GM12878 (cell line): Measurements from ENCODE around the gene EXOSC1. TPM values are rescaled to one million over a fixed set of nuclear protein-coding genes. Genes with fewer than 3 reads are reported as not detected.
"Not testable (repeated sequence)": the region's sequence is repeated elsewhere in the genome, so short reads cannot be mapped to it uniquely, and the experiment has no call there.

Experiments
- ATAC-seq: fragments of 200-7000 bp; cut with Tn5 transposase; 3 replicates; pipeline ENCODE4 v1.9.1; 2020; ENCODE audit warnings: mild to moderate bottlenecking, moderate library complexity
- BruUV-seq: library from RNA; stranded (reverse); fragments of 400-500 nt; replicated peaks from 2 replicates; lab custom pipeline; 2021; lab: Mats Ljungman, UMichigan
- CTCF ChIA-PET: fragments of 300-600 bp; sonication (Branson Sonifier 250); formaldehyde crosslinking; extraction: SDS; loops from one replicate; lab custom pipeline; 2021; ENCODE audit warnings: inconsistent platforms; lab: Yijun Ruan, JAX
- POLR2A ChIA-PET: fragments of 350-600 bp; formaldehyde crosslinking; extraction: SDS; loops from one replicate; lab custom pipeline; 2021; ENCODE audit warnings: inconsistent platforms; lab: Charles Lee
- RAD21 ChIA-PET: fragments of 300-600 bp; sonication (Branson Sonifier 250); formaldehyde crosslinking; loops from one replicate; lab custom pipeline; 2023; ENCODE audit warnings: antibody characterized with exemption; ENCODE audit not compliant: unreplicated experiment; lab: Charles Lee
- SMC1A ChIA-PET: fragments of 300-600 bp; sonication (Branson Sonifier 250); formaldehyde crosslinking; loops from one replicate; lab custom pipeline; 2023; ENCODE audit not compliant: unreplicated experiment, uncharacterized antibody; lab: Charles Lee
- DNase-seq: peaks from one replicate; pipeline ENCODE4 v3.0.0-alpha.2; 2011; ENCODE audit warnings: low read depth, low spot score
- FAIRE-seq: peaks from 3 replicates; lab custom pipeline; 2011; peaks lifted over from hg19 to GRCh38; lab: Jason Lieb, UNC
- H2AFZ ChIP-seq: 2 replicates; pipeline ENCODE4 v1.6.0; 2011; ENCODE audit warnings: low read depth, low read length, control low read depth; ENCODE audit not compliant: control insufficient read depth
- H3K27ac ChIP-seq: 2 replicates; pipeline ENCODE4 v1.5.1; 2011; ENCODE audit warnings: control low read depth; ENCODE audit not compliant: control insufficient read depth, insufficient read depth
- H3K27me3 ChIP-seq, 2 experiments: replicated peaks in 1 of 2; 2 replicates each; pipeline versions ENCODE4 v1.6.0 to v1.6.1; 2011; ENCODE audit warnings: low read length in 1 of 2; ENCODE audit not compliant: control insufficient read depth in 2 of 2, insufficient read depth in 2 of 2
- H3K36me3 ChIP-seq, 2 experiments: 2 replicates each; pipeline ENCODE4 v1.5.1; 2011; ENCODE audit warnings: low read length in 1 of 2; ENCODE audit not compliant: control insufficient read depth in 2 of 2, insufficient read depth in 2 of 2
- H3K4me1 ChIP-seq: 2 replicates; pipeline ENCODE4 v1.6.1; 2011; ENCODE audit warnings: mild to moderate bottlenecking, low read length, moderate library complexity, mixed read lengths; ENCODE audit not compliant: control insufficient read depth, insufficient read depth
- H3K4me2 ChIP-seq: 2 replicates; pipeline ENCODE4 v1.6.0; 2011; ENCODE audit warnings: control low read depth; ENCODE audit not compliant: control insufficient read depth, insufficient read depth
- H3K4me3 ChIP-seq: fragments of 200-600 bp; sonication (generic); 2 replicates; pipeline ENCODE4 v1.5.1; 2016
- H3K79me2 ChIP-seq: 2 replicates; pipeline ENCODE4 v1.6.0; 2011; ENCODE audit warnings: low read length; ENCODE audit not compliant: control insufficient read depth, insufficient read depth
- H3K9ac ChIP-seq: 2 replicates; pipeline ENCODE4 v1.8.0; 2011; ENCODE audit warnings: low read length, control low read depth, mixed read lengths; ENCODE audit not compliant: control insufficient read depth, insufficient read depth
- H3K9me3 ChIP-seq: replicated peaks from 3 replicates; pipeline ENCODE4 v1.5.1; 2011; ENCODE audit warnings: mild to moderate bottlenecking, low read length; ENCODE audit not compliant: control insufficient read depth, insufficient read depth
- H4K20me1 ChIP-seq: 2 replicates; pipeline ENCODE4 v1.6.0; 2011; ENCODE audit not compliant: control insufficient read depth, insufficient read depth
- BMI1 ChIP-seq: fragments of 450-650 bp; IDR thresholded peaks from 2 replicates; pipeline ENCODE4 v1.6.1; 2016; ENCODE audit warnings: mild to moderate bottlenecking, moderate library complexity, borderline replicate concordance
- DPF2 ChIP-seq: fragments of 450-650 bp; IDR thresholded peaks from 2 replicates; pipeline ENCODE4 v1.6.1; 2017; ENCODE audit warnings: mild to moderate bottlenecking
- HDAC6 ChIP-seq: fragments of 200-600 bp; sonication (generic); IDR thresholded peaks from one replicate; pipeline ENCODE4 v1.8.0; 2017; ENCODE audit warnings: antibody characterized with exemption; ENCODE audit not compliant: unreplicated experiment
- MYB ChIP-seq: fragments of 150-350 bp; IDR thresholded peaks from 2 replicates; pipeline ENCODE4 v1.6.1; 2014; ENCODE audit warnings: mild to moderate bottlenecking, low read depth, low read length, borderline replicate concordance
- NFYB ChIP-seq: IDR thresholded peaks from 2 replicates; pipeline ENCODE4 v1.6.1; 2011; ENCODE audit warnings: low read depth, mild to moderate bottlenecking, low read length, improper control_type of control experiment, moderate library complexity; ENCODE audit not compliant: insufficient read depth
- PAX5 ChIP-seq: IDR thresholded peaks from 2 replicates; pipeline ENCODE4 v1.6.1; 2011; ENCODE audit warnings: low read depth, low read length, borderline replicate concordance
- POLR2AphosphoS5 ChIP-seq: IDR thresholded peaks from 2 replicates; pipeline ENCODE4 v1.6.1; 2011; ENCODE audit warnings: mild to moderate bottlenecking, low read length, inconsistent platforms
- RUNX3 ChIP-seq: IDR thresholded peaks from 2 replicates; pipeline ENCODE4 v1.6.1; 2012; ENCODE audit warnings: low read length, inconsistent platforms
- SMARCA5 ChIP-seq: fragments of 450-650 bp; IDR thresholded peaks from 2 replicates; pipeline ENCODE4 v1.6.1; 2017; ENCODE audit warnings: mild to moderate bottlenecking
- SPI1 ChIP-seq: IDR thresholded peaks from 2 replicates; pipeline ENCODE4 v1.6.1; 2011; ENCODE audit warnings: low read depth, mild to moderate bottlenecking, low read length, moderate library complexity, borderline replicate concordance; ENCODE audit not compliant: insufficient read depth
- SREBF2 ChIP-seq: IDR thresholded peaks from 2 replicates; pipeline ENCODE4 v1.6.1; 2012; ENCODE audit warnings: mild to moderate bottlenecking, low read length
- STAT1 ChIP-seq: fragments of 450-650 bp; conservative IDR thresholded peaks from 2 replicates; pipeline ENCODE4 v1.6.1; 2014; ENCODE audit warnings: antibody characterized with exemption, mild to moderate bottlenecking
- STAT3 ChIP-seq: IDR thresholded peaks from 2 replicates; pipeline ENCODE4 v1.6.1; 2011; ENCODE audit warnings: low read depth, low read length, improper control_type of control experiment
- WGBS: methylation state at CpG from one replicate; pipeline ENCODE4 v1.1.6; 2016; ENCODE audit warnings: low lambda C conversion rate; ENCODE audit not compliant: insufficient replicate concordance, insufficient coverage; ENCODE audit errors: missing lambda C conversion rate; 5-methylcytosine and 5-hydroxymethylcytosine counted together
- in situ Hi-C: fragments of 300-500 bp; cut with MboI; formaldehyde crosslinking; loops from 9 replicates; pipeline ENCODE4 v1.14.3; 2018; ENCODE audit warnings: mixed read lengths
- intact Hi-C: fragments of 100-400 bp; cut with micrococcal nuclease; formaldehyde crosslinking; loops from one replicate; pipeline ENCODE4 v1.14.2; 2022; ENCODE audit not compliant: unreplicated experiment
- polyA plus RNA-seq, 11 experiments: library from polyadenylated mRNA; depleted of rRNA in 4 of 11; unstranded in 6 of 11; stranded (reverse) in 5 of 11; fragments of >200 nt; fragmentation: Nextera tagmentation in 4 of 11; fragmentation: Illumina TruSeq in 1 of 11; extraction: Ambion mirVana in 4 of 11; extraction: Trizol in 1 of 11; gene quantifications; 1 replicate in 1 of 11; 2 replicates in 10 of 11; pipeline versions ENCODE4 v1.2.1 to v1.2.3, GENCODE V29; 2011 to 2016; ENCODE audit warnings: inconsistent platforms in 2 of 11, missing spikeins in 2 of 11, low read depth in 1 of 11
- total RNA-seq, 4 experiments: library from RNA; depleted of rRNA in 3 of 4; stranded (reverse); fragments of >200 nt in 3 of 4; fragmentation: Illumina TruSeq in 1 of 4; extraction: Trizol in 1 of 4; gene quantifications; 2 replicates each; pipeline versions ENCODE4 v1.2.1 to v1.2.3, GENCODE V29; 2013 to 2021
- TF ChIP-seq, protein P1 (sequence below): IDR thresholded peaks from 2 replicates; pipeline ENCODE4 v1.6.1; 2012; ENCODE audit warnings: low read depth, low read length, improper control_type of control experiment
- TF ChIP-seq, protein P2 (sequence below): IDR thresholded peaks from 2 replicates; pipeline ENCODE4 v1.6.1; 2011; ENCODE audit warnings: mild to moderate bottlenecking, low read depth, low read length, moderate library complexity; ENCODE audit not compliant: insufficient replicate concordance
- TF ChIP-seq, protein P3 (sequence below): IDR thresholded peaks from 2 replicates; pipeline ENCODE4 v1.6.1; 2011; ENCODE audit warnings: borderline replicate concordance, low read depth, mild to moderate bottlenecking, moderate library complexity, mixed read lengths, low read length; ENCODE audit not compliant: insufficient read depth; ENCODE audit errors: extremely low read length
- TF ChIP-seq, protein P4 (sequence below): fragments of 450-650 bp; IDR thresholded peaks from 2 replicates; pipeline ENCODE4 v1.6.1; 2017; ENCODE audit warnings: low read depth, mild to moderate bottlenecking, moderate library complexity

The EXOSC1 gene
- total and polyA plus RNA-seq, 10 of the 15 experiments (the other 5 are each of a cell fraction or from before 2014, with no cell fraction given) = 43.4 to 121 (median 75.1) TPM

DNA sequence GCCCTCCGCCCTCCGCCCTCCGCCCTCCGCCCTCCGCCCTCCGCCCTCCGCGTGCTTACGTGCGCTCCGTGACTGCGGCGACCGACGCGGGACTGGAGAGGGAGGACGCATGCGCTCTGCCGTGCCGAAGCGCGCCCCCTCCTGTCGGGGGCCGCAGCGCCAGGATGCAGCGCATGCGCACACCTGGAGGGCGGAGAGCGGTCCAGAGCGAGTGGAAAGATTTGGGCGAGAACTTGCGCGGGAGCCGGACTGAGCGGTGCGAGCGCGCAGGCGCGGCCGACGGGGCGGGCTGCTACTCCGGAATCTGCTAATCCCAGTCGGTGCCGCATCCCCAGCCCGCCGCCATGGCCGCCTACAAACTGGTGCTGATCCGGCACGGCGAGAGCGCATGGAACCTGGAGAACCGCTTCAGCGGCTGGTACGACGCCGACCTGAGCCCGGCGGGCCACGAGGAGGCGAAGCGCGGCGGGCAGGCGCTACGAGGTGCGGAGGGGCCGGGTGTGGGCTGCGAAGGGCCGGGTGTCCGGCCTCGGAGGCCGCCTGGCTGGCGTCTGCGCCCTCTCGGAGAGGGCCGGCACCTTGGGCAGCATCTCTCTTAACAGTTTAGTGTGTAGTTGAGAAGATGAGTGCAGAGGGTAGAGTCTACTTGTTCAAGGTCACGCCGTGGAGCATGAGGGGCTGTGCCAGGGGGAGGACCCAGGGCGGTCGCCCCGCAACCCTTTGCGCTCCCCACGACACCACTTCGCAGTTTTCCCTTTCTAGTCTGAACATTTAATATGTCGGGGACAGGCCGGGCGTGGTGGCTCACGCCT is 19.6 kb downstream of the EXOSC1 start, which contains the start of gene PGAM1 (continued):
- TF ChIP-seq NFYB = no peak
- TF ChIP-seq SMARCA5 = peak; percentile 25; the same call in 1 of the 2 replicates
- TF ChIP-seq SPI1 = no peak
- TF ChIP-seq, protein P1, sequence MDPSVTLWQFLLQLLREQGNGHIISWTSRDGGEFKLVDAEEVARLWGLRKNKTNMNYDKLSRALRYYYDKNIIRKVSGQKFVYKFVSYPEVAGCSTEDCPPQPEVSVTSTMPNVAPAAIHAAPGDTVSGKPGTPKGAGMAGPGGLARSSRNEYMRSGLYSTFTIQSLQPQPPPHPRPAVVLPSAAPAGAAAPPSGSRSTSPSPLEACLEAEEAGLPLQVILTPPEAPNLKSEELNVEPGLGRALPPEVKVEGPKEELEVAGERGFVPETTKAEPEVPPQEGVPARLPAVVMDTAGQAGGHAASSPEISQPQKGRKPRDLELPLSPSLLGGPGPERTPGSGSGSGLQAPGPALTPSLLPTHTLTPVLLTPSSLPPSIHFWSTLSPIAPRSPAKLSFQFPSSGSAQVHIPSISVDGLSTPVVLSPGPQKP = no peak
- TF ChIP-seq, protein P2, sequence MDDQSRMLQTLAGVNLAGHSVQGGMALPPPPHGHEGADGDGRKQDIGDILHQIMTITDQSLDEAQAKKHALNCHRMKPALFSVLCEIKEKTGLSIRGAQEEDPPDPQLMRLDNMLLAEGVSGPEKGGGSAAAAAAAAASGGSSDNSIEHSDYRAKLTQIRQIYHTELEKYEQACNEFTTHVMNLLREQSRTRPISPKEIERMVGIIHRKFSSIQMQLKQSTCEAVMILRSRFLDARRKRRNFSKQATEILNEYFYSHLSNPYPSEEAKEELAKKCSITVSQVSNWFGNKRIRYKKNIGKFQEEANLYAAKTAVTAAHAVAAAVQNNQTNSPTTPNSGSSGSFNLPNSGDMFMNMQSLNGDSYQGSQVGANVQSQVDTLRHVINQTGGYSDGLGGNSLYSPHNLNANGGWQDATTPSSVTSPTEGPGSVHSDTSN = no peak
- TF ChIP-seq POLR2AphosphoS5 = peak; percentile 57; the same call in 1 of the 2 replicates
- TF ChIP-seq, protein P3, sequence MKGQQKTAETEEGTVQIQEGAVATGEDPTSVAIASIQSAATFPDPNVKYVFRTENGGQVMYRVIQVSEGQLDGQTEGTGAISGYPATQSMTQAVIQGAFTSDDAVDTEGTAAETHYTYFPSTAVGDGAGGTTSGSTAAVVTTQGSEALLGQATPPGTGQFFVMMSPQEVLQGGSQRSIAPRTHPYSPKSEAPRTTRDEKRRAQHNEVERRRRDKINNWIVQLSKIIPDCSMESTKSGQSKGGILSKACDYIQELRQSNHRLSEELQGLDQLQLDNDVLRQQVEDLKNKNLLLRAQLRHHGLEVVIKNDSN = no peak
- TF ChIP-seq, protein P4, sequence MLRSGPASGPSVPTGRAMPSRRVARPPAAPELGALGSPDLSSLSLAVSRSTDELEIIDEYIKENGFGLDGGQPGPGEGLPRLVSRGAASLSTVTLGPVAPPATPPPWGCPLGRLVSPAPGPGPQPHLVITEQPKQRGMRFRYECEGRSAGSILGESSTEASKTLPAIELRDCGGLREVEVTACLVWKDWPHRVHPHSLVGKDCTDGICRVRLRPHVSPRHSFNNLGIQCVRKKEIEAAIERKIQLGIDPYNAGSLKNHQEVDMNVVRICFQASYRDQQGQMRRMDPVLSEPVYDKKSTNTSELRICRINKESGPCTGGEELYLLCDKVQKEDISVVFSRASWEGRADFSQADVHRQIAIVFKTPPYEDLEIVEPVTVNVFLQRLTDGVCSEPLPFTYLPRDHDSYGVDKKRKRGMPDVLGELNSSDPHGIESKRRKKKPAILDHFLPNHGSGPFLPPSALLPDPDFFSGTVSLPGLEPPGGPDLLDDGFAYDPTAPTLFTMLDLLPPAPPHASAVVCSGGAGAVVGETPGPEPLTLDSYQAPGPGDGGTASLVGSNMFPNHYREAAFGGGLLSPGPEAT = no peak
- TF ChIP-seq DPF2 = peak; percentile 63; the same call in 1 of the 2 replicates
- no peak for TF ChIP-seq STAT3
- TF ChIP-seq MYB = no peak
- no peak for TF ChIP-seq HDAC6
- 0 out of 2 replicates have a peak, but pooled peaks have one; percentile 43 for TF ChIP-seq STAT1
- TF ChIP-seq PAX5 = no peak
- no peak for TF ChIP-seq SREBF2
- no peak for TF ChIP-seq RUNX3
- no peak for TF ChIP-seq BMI1

DNA sequence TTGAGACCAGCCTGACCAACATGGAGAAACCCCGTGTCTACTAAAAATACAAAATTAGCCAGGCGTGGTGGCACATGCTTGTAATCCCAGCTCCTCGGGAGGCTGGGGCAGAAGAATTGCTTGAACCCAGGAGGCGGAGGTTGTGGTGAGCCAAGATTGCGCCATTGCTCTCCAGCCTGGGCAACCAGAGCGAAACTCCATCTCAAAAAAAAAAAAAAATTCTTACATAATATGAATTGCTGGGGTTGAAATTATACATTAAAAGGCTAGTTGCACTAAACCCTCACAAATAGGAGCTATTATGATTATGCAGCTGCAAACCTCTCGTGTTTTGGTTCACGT is 22.1 kb downstream of the EXOSC1 start:
- H3K27me3 ChIP-seq, FAIRE-seq, BruUV-seq, in situ Hi-C loops, H3K9me3 ChIP-seq, H3K36me3 ChIP-seq, H3K9ac ChIP-seq, intact Hi-C loops, H2AFZ ChIP-seq, H3K4me3 ChIP-seq, H4K20me1 ChIP-seq, DNase-seq, ATAC-seq: not testable (repeated sequence)
- ChIA-PET SMC1A (interaction anchor here (0.6 to 1.4 kb wide), 4 partner anchors 10 to 189 kb away, joined by 3 read pairs; no protein-coding TSS in a partner anchor), CTCF (interaction anchor here (0.6 to 2.5 kb wide), 4 partner anchors 8 to 22 kb away, joined by 3 to 7 read pairs (median 6); partner anchors contain the start of gene RRP12), RAD21 (interaction anchor here (1.1 kb wide), 1 partner anchor 10 kb away, joined by 3 read pairs; no protein-coding TSS in a partner anchor), POLR2A (interaction anchor here (0.6 to 1.3 kb wide), 5 partner anchors 9 to 230 kb away, joined by 3 to 7 read pairs (median 3); no protein-coding TSS in a partner anchor)
- H3K4me1 ChIP-seq = peaks cover 18% of the 10 kb centered on the region
- 80% methylated on average over 8 of the region's 8 CpGs for WGBS
- H3K27ac ChIP-seq = peak overlapping the region; percentile 87; the same call in 1 of the 2 replicates
- peaks cover 35% of the 10 kb centered on the region for H3K79me2 ChIP-seq
- H3K4me2 ChIP-seq = peak overlapping the region; percentile 78; the same call in 1 of the 2 replicates
